H9 (cell line): Measurements from ENCODE around the gene LRRC10. TPM values are rescaled to one million over a fixed set of nuclear protein-coding genes. Genes with fewer than 3 reads are reported as not detected.

Source experiments
- DNase-seq: peaks from one replicate; pipeline ENCODE4 v3.0.0-alpha.2; 2017
- H2AFZ ChIP-seq: one replicate; pipeline ENCODE4 v1.6.1; 2013; ENCODE audit warnings: mild to moderate bottlenecking, low read length, control low read depth, moderate library complexity
- H2AK5ac ChIP-seq: 2 replicates; pipeline ENCODE4 v1.6.1; 2013; ENCODE audit warnings: low read length, control low read depth, mixed read lengths; ENCODE audit not compliant: insufficient read length
- H2BK120ac ChIP-seq: one replicate; pipeline ENCODE4 v1.6.1; 2013; ENCODE audit warnings: low read depth, mild to moderate bottlenecking, low read length, control low read depth, inconsistent platforms; ENCODE audit not compliant: poor library complexity, severe bottlenecking
- H2BK12ac ChIP-seq: 2 replicates; pipeline ENCODE4 v1.6.1; 2013; ENCODE audit warnings: low read length, control low read depth, mixed read lengths, low read depth; ENCODE audit not compliant: insufficient read length
- H2BK15ac ChIP-seq: 2 replicates; pipeline ENCODE4 v1.6.1; 2013; ENCODE audit warnings: low read depth, low read length, control low read depth
- H2BK20ac ChIP-seq: one replicate; pipeline ENCODE4 v1.6.1; 2013; ENCODE audit warnings: low read depth, mild to moderate bottlenecking, low read length, control low read depth, inconsistent platforms; ENCODE audit not compliant: poor library complexity, severe bottlenecking
- H2BK5ac ChIP-seq: 2 replicates; pipeline ENCODE4 v1.6.1; 2013; ENCODE audit warnings: low read length, control low read depth, mixed read lengths; ENCODE audit not compliant: insufficient read length
- H3K14ac ChIP-seq: 2 replicates; pipeline ENCODE4 v1.6.1; 2013; ENCODE audit warnings: low read length, control low read depth; ENCODE audit not compliant: insufficient read depth
- H3K18ac ChIP-seq: 2 replicates; pipeline ENCODE4 v1.6.1; 2013; ENCODE audit warnings: low read depth, mild to moderate bottlenecking, mixed read lengths, low read length, control low read depth; ENCODE audit not compliant: insufficient read length
- H3K23ac ChIP-seq: 2 replicates; pipeline ENCODE4 v1.6.1; 2013; ENCODE audit warnings: low read length, control low read depth, mixed read lengths, low read depth; ENCODE audit not compliant: insufficient read length
- H3K23me2 ChIP-seq: 2 replicates; pipeline ENCODE4 v1.6.1; 2013; ENCODE audit warnings: low read depth, mild to moderate bottlenecking, mixed read lengths, low read length, control low read depth; ENCODE audit not compliant: insufficient read length, poor library complexity, severe bottlenecking
- H3K27ac ChIP-seq: 2 replicates; pipeline ENCODE4 v1.5.1; 2013; ENCODE audit warnings: low read length, control low read depth, mixed read lengths, low read depth; ENCODE audit not compliant: insufficient read length
- H3K27me3 ChIP-seq: 2 replicates; pipeline ENCODE4 v1.6.1; 2013; ENCODE audit warnings: low read length, control low read depth, inconsistent platforms; ENCODE audit not compliant: insufficient read depth
- H3K4ac ChIP-seq: 2 replicates; pipeline ENCODE4 v1.6.1; 2013; ENCODE audit warnings: low read depth, mild to moderate bottlenecking, control low read depth, inconsistent platforms, low read length, moderate library complexity
- H3K4me1 ChIP-seq: 2 replicates; pipeline ENCODE4 v1.6.1; 2013; ENCODE audit warnings: low read length, control low read depth, inconsistent platforms; ENCODE audit not compliant: insufficient read depth
- H3K4me2 ChIP-seq: 2 replicates; pipeline ENCODE4 v1.6.1; 2013; ENCODE audit warnings: low read length, control low read depth, mixed read lengths; ENCODE audit not compliant: insufficient read length, insufficient read depth
- H3K56ac ChIP-seq: 2 replicates; pipeline ENCODE4 v1.6.1; 2013; ENCODE audit warnings: low read depth, mild to moderate bottlenecking, mixed read lengths, low read length, control low read depth; ENCODE audit not compliant: insufficient read length
- H3K79me1 ChIP-seq: 2 replicates; pipeline ENCODE4 v1.6.1; 2013; ENCODE audit warnings: low read depth, mild to moderate bottlenecking, moderate library complexity, low read length, control low read depth, inconsistent platforms; ENCODE audit not compliant: insufficient read depth, poor library complexity, severe bottlenecking
- H3K79me2 ChIP-seq: 2 replicates; pipeline ENCODE4 v1.6.1; 2013; ENCODE audit warnings: low read length, control low read depth, inconsistent platforms; ENCODE audit not compliant: insufficient read depth
- H3K9ac ChIP-seq: 2 replicates; pipeline ENCODE4 v1.6.1; 2013; ENCODE audit warnings: low read length, control low read depth, mixed read lengths; ENCODE audit not compliant: insufficient read length; ENCODE audit errors: extremely low read depth
- H3K9me3 ChIP-seq: one replicate; pipeline ENCODE4 v1.6.1; 2013; ENCODE audit warnings: low read depth, low read length, inconsistent platforms; ENCODE audit not compliant: control insufficient read depth
- H3T11ph ChIP-seq: one replicate; pipeline ENCODE4 v1.6.1; 2013; ENCODE audit warnings: mild to moderate bottlenecking, low read length, control low read depth, inconsistent platforms
- H4K20me1 ChIP-seq: one replicate; pipeline ENCODE4 v1.6.1; 2013; ENCODE audit not compliant: control insufficient read depth, insufficient read length, insufficient read depth
- H4K5ac ChIP-seq: 2 replicates; pipeline ENCODE4 v1.6.1; 2013; ENCODE audit warnings: low read depth, mild to moderate bottlenecking, mixed read lengths, low read length, control low read depth; ENCODE audit not compliant: insufficient read length
- H4K8ac ChIP-seq: replicated peaks from 2 replicates; pipeline ENCODE4 v1.6.1; 2013; ENCODE audit warnings: low read length, control low read depth, mixed read lengths, low read depth; ENCODE audit not compliant: insufficient read length
- H4K91ac ChIP-seq: 2 replicates; pipeline ENCODE4 v1.6.1; 2013; ENCODE audit warnings: low read depth, mild to moderate bottlenecking, moderate library complexity, mixed read lengths, low read length, control low read depth; ENCODE audit not compliant: insufficient read length
- H3K27ac Mint-ChIP-seq, 3 experiments: 2 replicates in 2 of 3; 3 replicates in 1 of 3; pipeline ENCODE4 v1.8.0; 2020 to 2021; ENCODE audit warnings: mixed read lengths in 3 of 3, mild to moderate bottlenecking in 1 of 3, moderate library complexity in 1 of 3
- H3K27me3 Mint-ChIP-seq: 2 replicates; pipeline ENCODE4 v1.8.0; 2021; ENCODE audit warnings: low read depth, mild to moderate bottlenecking, moderate library complexity, mixed read lengths
- H3K36me3 Mint-ChIP-seq, 3 experiments: 2 replicates in 2 of 3; 3 replicates in 1 of 3; pipeline ENCODE4 v1.8.0; 2020 to 2021; ENCODE audit warnings: low read depth in 3 of 3, mixed read lengths in 3 of 3; ENCODE audit not compliant: insufficient read depth in 1 of 3
- H3K4me1 Mint-ChIP-seq, 2 experiments: 2 replicates each; pipeline ENCODE4 v1.8.0; 2020; ENCODE audit warnings: mixed read lengths in 2 of 2
- H3K4me3 Mint-ChIP-seq, 2 experiments: 2 replicates in 1 of 2; 3 replicates in 1 of 2; pipeline ENCODE4 v1.8.0; 2020 to 2021; ENCODE audit warnings: mild to moderate bottlenecking in 2 of 2, mixed read lengths in 2 of 2, moderate library complexity in 1 of 2
- H3K9me3 Mint-ChIP-seq, 2 experiments: 2 replicates in 1 of 2; 3 replicates in 1 of 2; pipeline ENCODE4 v1.8.0; 2020; ENCODE audit warnings: mild to moderate bottlenecking in 2 of 2, mixed read lengths in 2 of 2, moderate library complexity in 1 of 2
- CTCF ChIP-seq: fragments of 200-600 bp; sonication (generic); conservative IDR thresholded peaks from 3 replicates; pipeline ENCODE4 v1.8.0; 2021; ENCODE audit warnings: antibody characterized with exemption, mild to moderate bottlenecking
- WGBS: extraction: QIAGEN DNeasy Blood & Tissue Kit; methylation state at CpG from one replicate; pipeline ENCODE4 v1.1.7; 2013; ENCODE audit warnings: missing lambda C conversion rate, low lambda C conversion rate, mixed read lengths; ENCODE audit not compliant: insufficient read length; ENCODE audit errors: extremely low coverage; 5-methylcytosine and 5-hydroxymethylcytosine counted together
- total RNA-seq: library from RNA; stranded (reverse); gene quantifications from 2 replicates; pipeline ENCODE4 v1.2.1, GENCODE V29; 2021

The LRRC10 gene
- total RNA-seq, 1 experiment from 2014 or later: not detected

GRCh38 chr12:69647178-69647577 is 36.5 kb upstream of the LRRC10 start:
- H3K27me3 ChIP-seq: no peaks in the 10 kb centered on the region
- H3K27ac Mint-ChIP-seq: no peak overlapping the region
- no peak overlapping the region for H3K4ac ChIP-seq
- no peak overlapping the region for H2AFZ ChIP-seq
- no peak overlapping the region for H3K9ac ChIP-seq
- no peak for DNase-seq
- WGBS: no CpG with 5 or more reads among the region's 4 CpGs
- H3K4me1 Mint-ChIP-seq: no peaks in the 10 kb centered on the region
- no peak overlapping the region for H3K14ac ChIP-seq
- H3T11ph ChIP-seq: no peak overlapping the region
- no peak overlapping the region for H2BK20ac ChIP-seq
- no peaks in the 10 kb centered on the region for H3K36me3 Mint-ChIP-seq
- TF ChIP-seq CTCF: no peak
- H4K8ac ChIP-seq: no peak overlapping the region
- H3K79me2 ChIP-seq: no peaks in the 10 kb centered on the region
- H3K9me3 Mint-ChIP-seq: no peaks in the 10 kb centered on the region
- no peak overlapping the region for H2BK12ac ChIP-seq
- H3K4me1 ChIP-seq: no peaks in the 10 kb centered on the region
- no peak overlapping the region for H2BK5ac ChIP-seq
- H2BK120ac ChIP-seq: no peak overlapping the region
- H3K9me3 ChIP-seq: no peaks in the 10 kb centered on the region
- H3K27me3 Mint-ChIP-seq: no peaks in the 10 kb centered on the region; the same call in 1 of the 2 replicates
- H3K27ac ChIP-seq: no peak overlapping the region
- no peak overlapping the region for H3K4me2 ChIP-seq
- H2BK15ac ChIP-seq: no peak overlapping the region
- H2AK5ac ChIP-seq: no peak overlapping the region
- no peak overlapping the region for H3K56ac ChIP-seq
- H3K23me2 ChIP-seq: no peaks in the 10 kb centered on the region
- H4K20me1 ChIP-seq: no peaks in the 10 kb centered on the region
- no peaks in the 10 kb centered on the region for H3K79me1 ChIP-seq
- no peak overlapping the region for H3K18ac ChIP-seq
- no peak overlapping the region for H3K4me3 Mint-ChIP-seq
- no peak overlapping the region for H4K91ac ChIP-seq
- H3K23ac ChIP-seq: no peak overlapping the region
- H4K5ac ChIP-seq: no peak overlapping the region
